ENCODE data around the gene KTN1. TPM values are rescaled to one million over a fixed set of nuclear protein-coding genes. Genes with fewer than 3 reads are reported as not detected.

Gene KTN1
- total RNA-seq, 2 experiments from 2014 or later, result 107 to 113 TPM

DNA sequence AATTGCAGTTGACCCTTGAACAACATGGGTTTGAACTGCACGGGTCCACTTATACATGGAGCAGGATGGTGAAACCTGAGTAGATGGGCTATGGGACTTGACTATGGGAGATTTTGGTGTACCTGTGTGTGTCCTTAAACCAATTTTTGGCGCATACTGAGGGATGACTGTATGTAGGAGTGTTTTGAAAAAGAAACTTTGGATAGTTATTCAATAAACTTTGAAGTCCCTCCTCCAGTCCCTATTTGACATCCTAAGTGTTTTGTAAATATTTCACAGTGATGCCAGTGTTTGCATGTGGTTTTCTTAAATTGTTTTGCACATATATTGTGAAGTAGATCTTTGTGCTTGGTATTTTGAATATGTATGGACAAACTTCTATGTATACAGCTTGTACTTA is 12.4 kb downstream of the KTN1 start:
- ChIA-PET POLR2A (no interaction called here), CTCF (no interaction called here)
- Mint-ChIP-seq H3K4me1 (ENCODE audit: low read depth) (peaks cover 51% of the 10 kb centered on the region), H3K27ac (no peak overlapping the region), H3K36me3 (ENCODE audit: low read depth) (peaks cover 20% of the 10 kb centered on the region), H3K27me3 (no peaks in the 10 kb centered on the region), H3K9me3 (peaks cover 6% of the 10 kb centered on the region), H3K4me3 (no peak overlapping the region)
- TF ChIP-seq, protein P1, sequence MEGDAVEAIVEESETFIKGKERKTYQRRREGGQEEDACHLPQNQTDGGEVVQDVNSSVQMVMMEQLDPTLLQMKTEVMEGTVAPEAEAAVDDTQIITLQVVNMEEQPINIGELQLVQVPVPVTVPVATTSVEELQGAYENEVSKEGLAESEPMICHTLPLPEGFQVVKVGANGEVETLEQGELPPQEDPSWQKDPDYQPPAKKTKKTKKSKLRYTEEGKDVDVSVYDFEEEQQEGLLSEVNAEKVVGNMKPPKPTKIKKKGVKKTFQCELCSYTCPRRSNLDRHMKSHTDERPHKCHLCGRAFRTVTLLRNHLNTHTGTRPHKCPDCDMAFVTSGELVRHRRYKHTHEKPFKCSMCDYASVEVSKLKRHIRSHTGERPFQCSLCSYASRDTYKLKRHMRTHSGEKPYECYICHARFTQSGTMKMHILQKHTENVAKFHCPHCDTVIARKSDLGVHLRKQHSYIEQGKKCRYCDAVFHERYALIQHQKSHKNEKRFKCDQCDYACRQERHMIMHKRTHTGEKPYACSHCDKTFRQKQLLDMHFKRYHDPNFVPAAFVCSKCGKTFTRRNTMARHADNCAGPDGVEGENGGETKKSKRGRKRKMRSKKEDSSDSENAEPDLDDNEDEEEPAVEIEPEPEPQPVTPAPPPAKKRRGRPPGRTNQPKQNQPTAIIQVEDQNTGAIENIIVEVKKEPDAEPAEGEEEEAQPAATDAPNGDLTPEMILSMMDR (IDR thresholded peaks at IDR 0.05), result no peak
- DNase-seq (no peak), ATAC-seq (no peak)
- intact Hi-C loops (cut with micrococcal nuclease), result no loop called here

DNA sequence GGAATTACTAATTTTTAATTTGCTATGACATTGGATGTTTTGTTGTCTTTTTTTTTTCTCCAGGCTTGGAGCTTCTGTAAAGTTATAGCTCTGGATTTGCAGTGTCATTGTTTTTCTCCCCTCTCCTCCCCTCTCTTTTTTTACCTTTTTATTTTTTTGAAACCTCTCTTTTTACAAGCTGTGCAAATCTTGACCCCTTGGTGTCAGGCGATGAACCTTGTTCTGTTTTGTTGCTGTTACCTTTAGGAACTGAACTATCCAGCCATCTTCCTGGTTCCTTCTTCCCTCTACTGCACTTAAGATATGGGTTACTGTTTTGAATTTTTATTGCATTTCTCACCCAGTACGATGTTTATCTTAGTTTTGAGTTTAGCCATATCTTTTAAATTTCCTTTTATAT is 13.7 kb downstream of the KTN1 start:
- H3K4me3 Mint-ChIP-seq, result no peak overlapping the region
- ChIA-PET POLR2A (no interaction called here), CTCF (interaction anchor here (1.0 kb wide), 1 partner anchor 147 kb away, joined by 4 read pairs; no protein-coding TSS in a partner anchor)
- no peak overlapping the region for H3K27ac Mint-ChIP-seq
- peaks cover 44% of the 10 kb centered on the region for H3K4me1 Mint-ChIP-seq (ENCODE audit: low read depth)
- no peak for ATAC-seq
- H3K27me3 Mint-ChIP-seq, result no peaks in the 10 kb centered on the region
- TF ChIP-seq, protein P1 (IDR thresholded peaks at IDR 0.05), result no peak
- intact Hi-C loops (cut with micrococcal nuclease), result no loop called here
- H3K36me3 Mint-ChIP-seq (ENCODE audit: low read depth), result peaks cover 25% of the 10 kb centered on the region
- no peak for DNase-seq
- H3K9me3 Mint-ChIP-seq, result peaks cover 9% of the 10 kb centered on the region

DNA sequence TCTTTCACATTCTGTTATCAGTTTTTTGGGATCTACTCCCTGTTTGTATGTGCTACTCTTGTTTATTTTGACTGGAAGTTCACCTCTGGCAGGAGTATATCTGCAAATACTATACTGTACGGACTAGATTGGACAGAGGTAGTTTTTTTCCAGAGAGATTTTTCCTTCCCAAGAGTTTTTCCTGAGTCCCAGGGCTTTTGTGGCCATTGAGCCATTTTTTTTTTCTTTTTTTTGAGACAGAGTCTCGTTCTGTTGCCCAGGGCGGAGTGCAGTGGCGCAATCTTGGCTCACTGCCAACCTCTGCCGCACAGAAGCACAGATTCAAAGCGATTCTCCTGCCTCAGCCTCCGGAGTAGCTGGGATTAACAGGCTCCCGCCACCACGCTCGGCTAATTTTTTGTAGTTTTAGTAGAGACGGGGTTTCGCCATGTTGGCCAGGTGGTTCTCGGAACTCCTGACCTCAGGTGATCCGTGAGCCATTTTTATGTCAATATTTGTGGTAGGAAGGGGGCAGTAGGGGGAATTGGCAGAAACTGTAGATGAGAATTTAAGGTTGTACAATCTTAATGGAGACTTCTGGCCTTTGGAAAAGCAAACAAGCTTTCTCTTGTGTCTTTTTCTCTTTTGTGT is 19.4 kb downstream of the KTN1 start:
- Mint-ChIP-seq H3K4me1 (ENCODE audit: low read depth) (peaks cover 25% of the 10 kb centered on the region), H3K36me3 (ENCODE audit: low read depth) (peaks cover 25% of the 10 kb centered on the region), H3K4me3 (no peak overlapping the region), H3K27me3 (no peaks in the 10 kb centered on the region), H3K9me3 (peaks cover 13% of the 10 kb centered on the region), H3K27ac (no peak overlapping the region)
- ChIA-PET CTCF (no interaction called here), POLR2A (no interaction called here)
- no peak for DNase-seq
- TF ChIP-seq, protein P1 (IDR thresholded peaks at IDR 0.05), result no peak
- no peak for ATAC-seq
- intact Hi-C loops (cut with micrococcal nuclease), result no loop called here

DNA sequence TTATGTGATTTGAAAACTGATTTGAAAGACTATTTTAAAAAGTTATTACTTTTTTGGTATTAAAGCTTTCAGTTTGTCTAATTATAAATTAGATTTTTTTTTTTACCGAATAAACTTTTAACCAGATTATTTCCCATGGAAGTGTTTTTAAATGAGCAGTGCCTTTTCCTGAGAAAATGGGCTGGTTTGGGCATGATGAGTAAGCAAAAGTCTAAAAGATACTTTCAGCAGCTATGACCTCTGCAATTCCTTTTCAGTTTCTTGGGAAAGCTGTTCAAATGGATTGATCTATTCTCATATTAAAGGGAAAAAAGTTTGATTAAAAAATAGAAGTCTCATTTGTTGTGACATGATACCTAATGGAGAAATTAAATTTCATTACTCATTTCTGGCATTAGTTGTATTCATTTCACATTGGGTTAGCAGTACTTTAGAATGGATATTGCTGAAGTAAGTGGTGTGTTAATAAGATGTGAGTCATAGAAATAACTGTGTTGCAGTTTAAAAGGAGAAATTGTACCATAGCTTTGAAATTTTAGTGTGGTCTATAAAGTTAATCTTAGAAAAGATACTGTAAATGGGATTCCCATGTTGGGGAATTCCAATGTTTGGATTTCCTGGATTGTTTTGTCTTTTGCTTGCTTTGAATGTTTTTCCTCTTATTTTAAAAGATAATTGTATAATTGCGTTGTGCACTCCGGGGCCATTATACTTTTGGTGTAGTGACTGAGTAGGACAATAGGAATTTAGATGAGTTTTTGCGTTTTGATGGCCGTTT is 21.0 kb downstream of the KTN1 start:
- ChIA-PET CTCF (no interaction called here), POLR2A (interaction anchor here (1.2 to 1.4 kb wide), 2 partner anchors 12 to 20 kb away, joined by 3 read pairs; no protein-coding TSS in a partner anchor)
- intact Hi-C loops (cut with micrococcal nuclease), result no loop called here
- Mint-ChIP-seq H3K4me1 (ENCODE audit: low read depth) (peaks cover 20% of the 10 kb centered on the region), H3K9me3 (peaks cover 13% of the 10 kb centered on the region), H3K36me3 (ENCODE audit: low read depth) (peaks cover 22% of the 10 kb centered on the region), H3K4me3 (no peak overlapping the region), H3K27ac (no peak overlapping the region), H3K27me3 (no peaks in the 10 kb centered on the region)
- no peak for DNase-seq
- no peak for ATAC-seq
- TF ChIP-seq, protein P1 (IDR thresholded peaks at IDR 0.05), result no peak

DNA sequence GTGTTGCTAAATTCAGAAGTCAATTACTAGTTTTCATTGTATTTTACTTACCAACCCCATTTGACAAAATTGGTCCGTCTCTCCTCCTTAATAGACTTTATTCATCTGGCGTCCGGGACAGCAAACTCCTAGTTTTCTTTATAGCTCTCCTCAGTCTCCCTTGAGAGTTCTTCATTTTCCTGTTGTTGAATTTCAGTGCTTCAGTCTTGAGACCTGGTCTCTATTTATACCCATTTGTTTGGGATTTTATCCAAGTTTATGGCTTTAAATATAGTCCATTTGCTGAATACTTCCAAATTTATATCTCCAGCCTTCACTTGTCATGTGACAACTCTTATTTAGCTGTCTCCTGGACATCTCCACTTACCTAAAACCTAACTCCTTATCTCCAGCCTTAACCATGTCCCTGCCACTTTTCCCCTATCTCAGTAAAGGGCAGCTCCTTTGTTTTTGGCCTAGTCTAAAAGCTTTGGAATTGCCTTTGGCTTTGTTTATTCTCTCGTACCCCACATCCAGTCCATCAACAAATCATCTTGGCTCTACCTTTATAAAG is 23.5 kb downstream of the KTN1 start:
- Mint-ChIP-seq H3K4me1 (ENCODE audit: low read depth) (peaks cover 26% of the 10 kb centered on the region), H3K27ac (no peak overlapping the region), H3K36me3 (ENCODE audit: low read depth) (peaks cover 15% of the 10 kb centered on the region), H3K9me3 (peaks cover 4% of the 10 kb centered on the region), H3K4me3 (no peak overlapping the region), H3K27me3 (no peaks in the 10 kb centered on the region)
- ATAC-seq (no peak), DNase-seq (no peak)
- TF ChIP-seq, protein P1 (IDR thresholded peaks at IDR 0.05), result no peak
- POLR2A ChIA-PET, result no interaction called here
- CTCF ChIA-PET, result interaction anchor here (1.0 kb wide), 1 partner anchor 13 kb away, joined by 4 read pairs; no protein-coding TSS in a partner anchor
- intact Hi-C loops (cut with micrococcal nuclease), result no loop called here
